ENCODE results near the gene NFKBIZ.

NFKBIZ gene

DNA sequence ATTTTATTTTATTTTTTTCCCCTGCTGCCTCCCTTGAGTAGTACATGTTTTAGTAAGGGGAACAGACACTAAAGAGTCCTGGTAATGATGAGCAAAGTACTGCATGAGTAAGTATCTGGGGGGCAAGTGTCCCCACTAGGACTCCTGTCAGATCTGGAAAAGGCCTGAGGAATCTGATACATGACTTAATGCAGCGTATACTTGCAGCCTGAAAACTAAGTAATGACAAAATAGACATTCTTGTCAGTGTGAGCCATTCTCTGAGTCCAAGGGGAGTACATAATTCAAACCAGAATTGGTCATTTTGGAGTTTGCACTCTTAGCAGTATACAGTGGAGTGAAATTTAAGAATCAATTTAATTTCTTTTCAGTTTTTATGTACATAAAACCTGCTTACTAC lies 42.8 kb upstream of the NFKBIZ start:
- TF ChIP-seq, protein P1, sequence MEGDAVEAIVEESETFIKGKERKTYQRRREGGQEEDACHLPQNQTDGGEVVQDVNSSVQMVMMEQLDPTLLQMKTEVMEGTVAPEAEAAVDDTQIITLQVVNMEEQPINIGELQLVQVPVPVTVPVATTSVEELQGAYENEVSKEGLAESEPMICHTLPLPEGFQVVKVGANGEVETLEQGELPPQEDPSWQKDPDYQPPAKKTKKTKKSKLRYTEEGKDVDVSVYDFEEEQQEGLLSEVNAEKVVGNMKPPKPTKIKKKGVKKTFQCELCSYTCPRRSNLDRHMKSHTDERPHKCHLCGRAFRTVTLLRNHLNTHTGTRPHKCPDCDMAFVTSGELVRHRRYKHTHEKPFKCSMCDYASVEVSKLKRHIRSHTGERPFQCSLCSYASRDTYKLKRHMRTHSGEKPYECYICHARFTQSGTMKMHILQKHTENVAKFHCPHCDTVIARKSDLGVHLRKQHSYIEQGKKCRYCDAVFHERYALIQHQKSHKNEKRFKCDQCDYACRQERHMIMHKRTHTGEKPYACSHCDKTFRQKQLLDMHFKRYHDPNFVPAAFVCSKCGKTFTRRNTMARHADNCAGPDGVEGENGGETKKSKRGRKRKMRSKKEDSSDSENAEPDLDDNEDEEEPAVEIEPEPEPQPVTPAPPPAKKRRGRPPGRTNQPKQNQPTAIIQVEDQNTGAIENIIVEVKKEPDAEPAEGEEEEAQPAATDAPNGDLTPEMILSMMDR (conservative IDR thresholded peaks at IDR 0.05; ENCODE audit: low read depth), result no peak

DNA sequence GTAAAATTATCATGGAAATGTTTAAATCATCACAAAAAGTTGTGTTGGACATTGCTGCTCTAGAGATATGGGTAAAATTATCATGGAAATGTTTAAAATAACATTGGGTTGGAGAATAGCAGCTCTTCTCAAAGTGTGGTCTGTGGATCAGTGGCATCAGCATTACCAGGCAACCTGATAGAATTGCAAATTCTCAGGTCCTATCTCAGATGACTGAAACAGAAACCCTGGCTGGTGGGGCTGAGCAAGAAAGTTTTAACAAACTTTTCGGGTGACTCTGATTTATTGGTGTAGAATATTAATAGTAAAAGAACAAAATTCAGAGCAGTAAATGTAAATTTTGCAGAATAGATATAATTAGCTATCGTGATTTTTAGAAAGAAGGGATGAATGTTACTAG lies 41.4 kb upstream of the NFKBIZ start:
- TF ChIP-seq, protein P1 (conservative IDR thresholded peaks at IDR 0.05; ENCODE audit: low read depth), result no peak
- H3K27ac ChIP-seq, result no peak overlapping the region
- CTCF ChIA-PET, result interaction anchor here (0.7 to 2.4 kb wide), 3 partner anchors 19 to 421 kb away, joined by 3 to 10 read pairs (median 9); no protein-coding TSS in a partner anchor
- DNase-seq (ENCODE audit: low spot score), result no peak
- POLR2A ChIA-PET (ENCODE audit: low non-redundant PET), result no interaction called here

More for the DNA sequence above, 42.8 kb upstream of the NFKBIZ start:
- ChIA-PET POLR2A (ENCODE audit: low non-redundant PET) (no interaction called here), CTCF (no interaction called here)
- H3K27ac ChIP-seq, result no peak overlapping the region
- no peak for DNase-seq (ENCODE audit: low spot score)

DNA sequence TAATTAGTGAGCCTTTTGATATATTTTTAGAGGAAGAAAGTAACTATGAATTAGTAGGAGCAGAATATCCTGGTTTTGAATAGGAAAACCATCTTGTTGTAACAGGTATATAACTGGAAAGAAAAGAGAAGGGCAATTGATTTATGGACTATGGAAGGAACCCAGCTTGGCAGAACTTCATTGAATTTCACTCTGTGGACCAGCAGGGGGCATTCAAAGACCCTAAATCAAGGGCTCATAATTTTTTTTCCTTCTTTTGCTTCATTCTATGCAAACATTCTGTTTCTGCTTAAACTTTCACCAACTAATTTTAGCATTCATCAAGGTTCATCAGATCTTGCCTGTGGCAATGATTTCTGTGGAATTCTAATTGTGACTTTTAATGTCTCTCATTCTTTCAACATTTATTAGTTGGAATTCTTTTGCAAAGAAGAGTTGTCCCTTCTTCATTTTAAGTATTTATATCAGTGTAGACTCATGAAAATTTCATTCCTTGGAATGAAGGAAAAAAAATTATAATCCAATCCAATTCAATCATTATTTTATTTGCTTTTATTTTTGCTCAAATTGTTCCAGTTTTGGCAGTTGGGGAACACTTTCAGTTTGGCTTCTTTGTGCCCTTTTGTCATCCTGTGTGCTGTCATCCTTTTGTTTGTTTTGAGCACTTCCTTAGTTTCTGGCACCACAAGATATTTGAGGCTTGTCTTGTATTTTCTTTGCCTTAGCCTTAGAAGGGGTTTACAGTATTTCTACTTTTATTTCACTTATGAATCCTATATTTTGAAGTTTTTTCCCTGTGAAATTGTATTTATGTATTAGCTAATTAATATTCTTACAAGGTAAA lies 39.9 kb upstream of the NFKBIZ start:
- ChIA-PET POLR2A (ENCODE audit: low non-redundant PET) (no interaction called here), CTCF (interaction anchor here (0.7 to 2.4 kb wide), 4 partner anchors 18 to 419 kb away, joined by 3 to 9 read pairs (median 3); no protein-coding TSS in a partner anchor)
- TF ChIP-seq, protein P1 (conservative IDR thresholded peaks at IDR 0.05; ENCODE audit: low read depth), result peak; percentile 53
- no peak overlapping the region for H3K27ac ChIP-seq
- DNase-seq (ENCODE audit: low spot score), result peak; percentile 30

DNA sequence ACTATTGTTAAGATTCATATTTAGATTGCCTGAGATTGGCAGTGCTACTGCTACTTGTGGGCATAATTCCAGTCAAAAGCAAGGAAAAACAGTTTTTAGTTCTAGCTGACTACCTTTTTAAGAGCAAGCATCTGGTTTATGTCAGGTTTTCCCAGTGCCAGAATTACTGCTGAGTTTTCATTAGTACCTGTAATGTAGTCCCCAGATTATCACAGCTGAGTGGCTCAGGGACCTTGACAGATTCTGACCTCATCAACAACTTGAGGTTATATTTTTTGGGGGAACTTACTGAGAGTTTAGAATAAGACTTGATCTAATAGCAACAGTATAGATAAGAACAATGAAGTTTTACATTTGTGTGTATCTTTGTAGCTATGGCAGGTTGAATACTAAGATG lies 39.3 kb upstream of the NFKBIZ start:
- H3K27ac ChIP-seq, result no peak overlapping the region

DNA sequence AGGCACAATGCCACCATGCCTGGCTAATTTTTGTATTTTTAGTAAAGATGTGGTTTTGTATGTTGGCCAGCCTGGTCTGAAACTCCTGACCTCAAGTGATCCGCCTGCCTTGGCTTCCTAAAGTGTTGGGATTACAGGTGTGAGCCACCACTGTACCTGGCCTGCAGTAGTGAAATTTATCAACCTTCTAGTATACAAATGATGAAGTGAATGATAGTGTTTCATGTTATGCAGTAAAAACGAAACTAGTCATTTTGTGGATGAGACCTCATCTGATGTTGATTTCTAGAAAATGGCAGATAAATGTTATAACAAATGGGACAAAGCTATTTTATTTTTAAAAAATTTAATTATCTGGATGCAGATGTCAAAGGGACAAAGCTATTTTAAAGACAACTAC lies 37.4 kb upstream of the NFKBIZ start:
- no peak for DNase-seq (ENCODE audit: low spot score)
- TF ChIP-seq, protein P1 (conservative IDR thresholded peaks at IDR 0.05; ENCODE audit: low read depth), result no peak
- no peak overlapping the region for H3K27ac ChIP-seq
- ChIA-PET CTCF (interaction anchor here (1.2 to 1.4 kb wide), 2 partner anchors 9 to 413 kb away, joined by 6 to 8 read pairs; no protein-coding TSS in a partner anchor), POLR2A (ENCODE audit: low non-redundant PET) (no interaction called here)

More for the DNA sequence above, 39.3 kb upstream of the NFKBIZ start:
- CTCF ChIA-PET, result interaction anchor here (0.7 kb wide), 1 partner anchor 415 kb away, joined by 3 read pairs; no protein-coding TSS in a partner anchor
- no peak for DNase-seq (ENCODE audit: low spot score)
- POLR2A ChIA-PET (ENCODE audit: low non-redundant PET), result no interaction called here
- TF ChIP-seq, protein P1 (conservative IDR thresholded peaks at IDR 0.05; ENCODE audit: low read depth), result no peak

DNA sequence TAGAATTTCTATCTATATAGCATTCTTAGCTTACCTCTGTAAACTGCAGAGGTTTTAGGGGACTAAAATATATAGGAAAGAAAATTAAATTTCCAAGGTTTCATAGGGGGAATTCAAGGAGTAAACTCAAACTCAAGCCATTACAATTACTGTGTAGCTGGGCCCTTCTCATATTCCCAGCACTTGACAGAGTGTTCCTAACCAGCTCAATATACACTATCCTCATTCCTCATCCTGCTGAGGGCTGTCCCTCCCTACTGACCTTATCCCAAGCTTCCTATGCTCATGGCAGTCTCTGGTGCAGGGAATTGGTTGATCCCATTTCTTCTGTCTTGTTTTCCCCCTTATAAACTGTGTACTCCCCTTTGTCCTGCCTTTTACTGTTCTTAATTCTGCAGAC lies 36.4 kb upstream of the NFKBIZ start:
- TF ChIP-seq, protein P1 (conservative IDR thresholded peaks at IDR 0.05; ENCODE audit: low read depth), result no peak
- H3K27ac ChIP-seq, result no peak overlapping the region
- ChIA-PET POLR2A (ENCODE audit: low non-redundant PET) (no interaction called here), CTCF (interaction anchor here (0.6 to 1.2 kb wide), 3 partner anchors 10 to 412 kb away, joined by 4 to 6 read pairs (median 5); no protein-coding TSS in a partner anchor)
- DNase-seq (ENCODE audit: low spot score), result no peak
